OCI-LY3 (cell line): ENCODE measurements around the gene L3MBTL4.

Source experiments
- EZH2phosphoT487 ChIP-seq: fragments of 200-600 bp; shearing (Covaris generic); IDR thresholded peaks from 2 replicates; pipeline ENCODE4 v1.6.1; 2018; ENCODE audit warnings: antibody characterized with exemption, mixed run types, low read depth
- TF ChIP-seq, protein P1 (sequence below): fragments of 200-600, 300-600 bp; sonication (generic); IDR thresholded peaks from 2 replicates; pipeline ENCODE4 v1.5.1; 2014; ENCODE audit warnings: antibody characterized with exemption, low read length, low read depth

DNA sequence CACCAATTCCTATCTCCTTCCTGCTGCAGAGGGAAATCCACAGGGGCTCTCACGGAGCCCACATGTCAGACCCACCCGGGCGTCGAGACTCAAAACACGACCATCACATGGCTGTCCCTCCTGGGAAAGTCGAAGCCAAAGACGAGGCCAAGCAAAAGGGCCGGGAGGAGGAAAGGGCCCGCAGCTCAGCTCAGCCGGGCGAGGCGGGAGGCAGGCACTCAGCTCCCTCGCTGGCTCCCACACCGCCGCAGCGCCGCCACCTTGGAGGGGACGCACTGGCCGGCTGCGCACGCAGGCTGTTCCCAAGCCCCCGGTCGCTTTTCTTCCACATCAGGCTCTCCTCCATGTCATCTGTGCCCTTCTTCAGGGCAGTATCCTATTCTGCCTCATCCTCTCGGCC lies 130.4 kb downstream of the L3MBTL4 start:
- TF ChIP-seq EZH2phosphoT487: no peak
- TF ChIP-seq, protein P1, sequence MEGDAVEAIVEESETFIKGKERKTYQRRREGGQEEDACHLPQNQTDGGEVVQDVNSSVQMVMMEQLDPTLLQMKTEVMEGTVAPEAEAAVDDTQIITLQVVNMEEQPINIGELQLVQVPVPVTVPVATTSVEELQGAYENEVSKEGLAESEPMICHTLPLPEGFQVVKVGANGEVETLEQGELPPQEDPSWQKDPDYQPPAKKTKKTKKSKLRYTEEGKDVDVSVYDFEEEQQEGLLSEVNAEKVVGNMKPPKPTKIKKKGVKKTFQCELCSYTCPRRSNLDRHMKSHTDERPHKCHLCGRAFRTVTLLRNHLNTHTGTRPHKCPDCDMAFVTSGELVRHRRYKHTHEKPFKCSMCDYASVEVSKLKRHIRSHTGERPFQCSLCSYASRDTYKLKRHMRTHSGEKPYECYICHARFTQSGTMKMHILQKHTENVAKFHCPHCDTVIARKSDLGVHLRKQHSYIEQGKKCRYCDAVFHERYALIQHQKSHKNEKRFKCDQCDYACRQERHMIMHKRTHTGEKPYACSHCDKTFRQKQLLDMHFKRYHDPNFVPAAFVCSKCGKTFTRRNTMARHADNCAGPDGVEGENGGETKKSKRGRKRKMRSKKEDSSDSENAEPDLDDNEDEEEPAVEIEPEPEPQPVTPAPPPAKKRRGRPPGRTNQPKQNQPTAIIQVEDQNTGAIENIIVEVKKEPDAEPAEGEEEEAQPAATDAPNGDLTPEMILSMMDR: no peak
